ENCODE measurements around the gene LITAF. TPM values are rescaled to one million over a fixed set of nuclear protein-coding genes. Genes with fewer than 3 reads are reported as not detected.

The LITAF gene
- polyA plus RNA-seq, 1 donor from 2014 or later = 0.31 TPM

DNA sequence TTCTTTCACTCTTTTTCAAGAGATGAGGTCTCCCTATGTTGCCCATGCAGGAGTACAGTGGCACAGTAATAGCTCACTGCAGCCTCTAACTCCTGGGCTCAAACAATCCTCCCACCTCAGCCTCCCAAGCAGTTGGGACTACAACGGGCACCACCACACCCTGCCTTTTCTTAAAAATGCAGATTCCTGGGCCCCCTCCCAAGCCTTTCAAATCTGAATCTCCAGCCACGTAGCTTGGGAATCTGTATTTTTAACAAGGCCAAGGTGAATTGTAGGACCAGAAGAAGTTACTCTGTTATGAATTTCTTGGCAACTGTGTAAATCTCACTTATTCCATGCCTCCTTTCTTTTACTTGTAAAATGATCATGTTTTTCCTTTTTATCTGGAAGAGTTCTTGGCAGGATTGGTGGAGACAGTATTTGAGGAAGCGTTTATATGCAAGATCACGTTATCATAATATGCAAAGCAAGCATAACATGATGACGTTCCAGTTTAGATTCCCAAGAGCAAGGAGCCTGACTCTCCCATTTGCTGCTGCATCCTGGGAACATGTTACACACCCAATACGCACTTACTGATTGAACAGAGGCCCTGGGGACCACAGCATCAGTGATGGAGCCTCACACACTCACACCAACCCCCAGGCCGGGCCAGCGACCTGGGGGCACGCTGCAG, 44.5 kb downstream of the LITAF start:
- no peak overlapping the region for H3K4me3 ChIP-seq (ENCODE audit: low read length)
- TF ChIP-seq MXI1 (conservative IDR thresholded peaks at IDR 0.05; ENCODE audit: poor library complexity, severe bottlenecking) = no peak
- no peak for TF ChIP-seq TAF1 (IDR thresholded peaks at IDR 0.05; ENCODE audit: low read depth)
- TF ChIP-seq, protein P1, sequence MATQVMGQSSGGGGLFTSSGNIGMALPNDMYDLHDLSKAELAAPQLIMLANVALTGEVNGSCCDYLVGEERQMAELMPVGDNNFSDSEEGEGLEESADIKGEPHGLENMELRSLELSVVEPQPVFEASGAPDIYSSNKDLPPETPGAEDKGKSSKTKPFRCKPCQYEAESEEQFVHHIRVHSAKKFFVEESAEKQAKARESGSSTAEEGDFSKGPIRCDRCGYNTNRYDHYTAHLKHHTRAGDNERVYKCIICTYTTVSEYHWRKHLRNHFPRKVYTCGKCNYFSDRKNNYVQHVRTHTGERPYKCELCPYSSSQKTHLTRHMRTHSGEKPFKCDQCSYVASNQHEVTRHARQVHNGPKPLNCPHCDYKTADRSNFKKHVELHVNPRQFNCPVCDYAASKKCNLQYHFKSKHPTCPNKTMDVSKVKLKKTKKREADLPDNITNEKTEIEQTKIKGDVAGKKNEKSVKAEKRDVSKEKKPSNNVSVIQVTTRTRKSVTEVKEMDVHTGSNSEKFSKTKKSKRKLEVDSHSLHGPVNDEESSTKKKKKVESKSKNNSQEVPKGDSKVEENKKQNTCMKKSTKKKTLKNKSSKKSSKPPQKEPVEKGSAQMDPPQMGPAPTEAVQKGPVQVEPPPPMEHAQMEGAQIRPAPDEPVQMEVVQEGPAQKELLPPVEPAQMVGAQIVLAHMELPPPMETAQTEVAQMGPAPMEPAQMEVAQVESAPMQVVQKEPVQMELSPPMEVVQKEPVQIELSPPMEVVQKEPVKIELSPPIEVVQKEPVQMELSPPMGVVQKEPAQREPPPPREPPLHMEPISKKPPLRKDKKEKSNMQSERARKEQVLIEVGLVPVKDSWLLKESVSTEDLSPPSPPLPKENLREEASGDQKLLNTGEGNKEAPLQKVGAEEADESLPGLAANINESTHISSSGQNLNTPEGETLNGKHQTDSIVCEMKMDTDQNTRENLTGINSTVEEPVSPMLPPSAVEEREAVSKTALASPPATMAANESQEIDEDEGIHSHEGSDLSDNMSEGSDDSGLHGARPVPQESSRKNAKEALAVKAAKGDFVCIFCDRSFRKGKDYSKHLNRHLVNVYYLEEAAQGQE (IDR thresholded peaks at IDR 0.05; ENCODE audit: borderline replicate concordance) = no peak
- no peak for TF ChIP-seq EP300 (conservative IDR thresholded peaks at IDR 0.05; ENCODE audit: poor library complexity, severe bottlenecking)
- TF ChIP-seq SMC3 (conservative IDR thresholded peaks at IDR 0.05; ENCODE audit: poor library complexity) = no peak
- TF ChIP-seq, protein P2, sequence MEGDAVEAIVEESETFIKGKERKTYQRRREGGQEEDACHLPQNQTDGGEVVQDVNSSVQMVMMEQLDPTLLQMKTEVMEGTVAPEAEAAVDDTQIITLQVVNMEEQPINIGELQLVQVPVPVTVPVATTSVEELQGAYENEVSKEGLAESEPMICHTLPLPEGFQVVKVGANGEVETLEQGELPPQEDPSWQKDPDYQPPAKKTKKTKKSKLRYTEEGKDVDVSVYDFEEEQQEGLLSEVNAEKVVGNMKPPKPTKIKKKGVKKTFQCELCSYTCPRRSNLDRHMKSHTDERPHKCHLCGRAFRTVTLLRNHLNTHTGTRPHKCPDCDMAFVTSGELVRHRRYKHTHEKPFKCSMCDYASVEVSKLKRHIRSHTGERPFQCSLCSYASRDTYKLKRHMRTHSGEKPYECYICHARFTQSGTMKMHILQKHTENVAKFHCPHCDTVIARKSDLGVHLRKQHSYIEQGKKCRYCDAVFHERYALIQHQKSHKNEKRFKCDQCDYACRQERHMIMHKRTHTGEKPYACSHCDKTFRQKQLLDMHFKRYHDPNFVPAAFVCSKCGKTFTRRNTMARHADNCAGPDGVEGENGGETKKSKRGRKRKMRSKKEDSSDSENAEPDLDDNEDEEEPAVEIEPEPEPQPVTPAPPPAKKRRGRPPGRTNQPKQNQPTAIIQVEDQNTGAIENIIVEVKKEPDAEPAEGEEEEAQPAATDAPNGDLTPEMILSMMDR (IDR thresholded peaks at IDR 0.05; ENCODE audit: poor library complexity, severe bottlenecking) = no peak
- no peak for TF ChIP-seq RAD21 (conservative IDR thresholded peaks at IDR 0.05)
- no peak for TF ChIP-seq POLR2AphosphoS5 (IDR thresholded peaks at IDR 0.05)
- TF ChIP-seq EZH2 (IDR thresholded peaks at IDR 0.05; ENCODE audit: borderline replicate concordance, insufficient read depth, low read length, poor library complexity, severe bottlenecking) = no peak
- H3K79me2 ChIP-seq (replicated peaks; ENCODE audit: insufficient read depth, low read length) = no peaks in the 10 kb centered on the region
- H3K4me2 ChIP-seq (ENCODE audit: low read length) = no peak overlapping the region
- no peaks in the 10 kb centered on the region for H3F3A ChIP-seq (ENCODE audit: insufficient read depth, low read length, poor library complexity, severe bottlenecking)
- H3K9me2 ChIP-seq (ENCODE audit: insufficient read depth, low read length) = no peaks in the 10 kb centered on the region
- H4K20me1 ChIP-seq (ENCODE audit: insufficient read depth) = no peaks in the 10 kb centered on the region
- no peaks in the 10 kb centered on the region for H3K36me3 ChIP-seq (ENCODE audit: insufficient read depth, low read length)
- H3K27me3 ChIP-seq (ENCODE audit: insufficient read depth, low read depth, low read length) = no peaks in the 10 kb centered on the region
- no peak overlapping the region for H3K27ac ChIP-seq (ENCODE audit: low read length)
- no peak overlapping the region for H2AFZ ChIP-seq (ENCODE audit: low read depth, low read length)
- no peaks in the 10 kb centered on the region for H3K9me3 ChIP-seq (ENCODE audit: low read length)
- H3K9ac ChIP-seq (ENCODE audit: low read length) = no peak overlapping the region

DNA sequence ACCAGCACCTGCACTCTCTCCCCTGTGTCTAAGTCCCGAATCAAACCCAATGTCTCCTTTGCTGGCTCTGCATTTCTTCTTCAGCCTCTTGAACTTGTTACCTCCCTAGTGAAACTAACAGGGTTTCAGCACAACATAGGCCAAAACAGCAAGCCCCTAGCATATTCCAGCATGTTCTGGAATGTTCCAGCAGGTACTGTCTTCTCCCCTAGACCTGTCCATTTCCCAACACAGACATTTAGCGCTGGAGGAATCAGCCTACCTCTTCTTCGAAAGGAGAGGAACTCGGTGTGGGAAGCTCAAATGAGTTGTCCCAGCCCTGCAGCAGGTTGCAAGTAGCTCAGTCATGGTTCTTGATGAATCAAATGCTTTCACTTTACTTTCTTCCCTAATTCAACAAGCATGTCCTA, 47.1 kb downstream of the LITAF start:
- Histone ChIP-seq H3K9me3 (ENCODE audit: low read length) (no peaks in the 10 kb centered on the region), H3K4me3 (ENCODE audit: low read length) (no peak overlapping the region), H3K27me3 (ENCODE audit: insufficient read depth, low read depth, low read length) (no peaks in the 10 kb centered on the region), H3K27ac (ENCODE audit: low read length) (no peak overlapping the region), H2AFZ (ENCODE audit: low read depth, low read length) (no peak overlapping the region), H4K20me1 (ENCODE audit: insufficient read depth) (no peaks in the 10 kb centered on the region), H3K79me2 (replicated peaks; ENCODE audit: insufficient read depth, low read length) (no peaks in the 10 kb centered on the region), H3K9me2 (ENCODE audit: insufficient read depth, low read length) (no peaks in the 10 kb centered on the region), H3F3A (ENCODE audit: insufficient read depth, low read length, poor library complexity, severe bottlenecking) (no peaks in the 10 kb centered on the region), H3K9ac (ENCODE audit: low read length) (no peak overlapping the region), H3K36me3 (ENCODE audit: insufficient read depth, low read length) (no peaks in the 10 kb centered on the region), H3K4me2 (ENCODE audit: low read length) (no peak overlapping the region)
- TF ChIP-seq MXI1 (conservative IDR thresholded peaks at IDR 0.05; ENCODE audit: poor library complexity, severe bottlenecking) (no peak), EP300 (conservative IDR thresholded peaks at IDR 0.05; ENCODE audit: poor library complexity, severe bottlenecking) (no peak), POLR2AphosphoS5 (IDR thresholded peaks at IDR 0.05) (no peak), TAF1 (IDR thresholded peaks at IDR 0.05; ENCODE audit: low read depth) (no peak), EZH2 (IDR thresholded peaks at IDR 0.05; ENCODE audit: borderline replicate concordance, insufficient read depth, low read length, poor library complexity, severe bottlenecking) (no peak), RAD21 (conservative IDR thresholded peaks at IDR 0.05) (no peak), SMC3 (conservative IDR thresholded peaks at IDR 0.05; ENCODE audit: poor library complexity) (no peak)
- TF ChIP-seq, protein P2 (IDR thresholded peaks at IDR 0.05; ENCODE audit: poor library complexity, severe bottlenecking) = no peak
- TF ChIP-seq, protein P1 (IDR thresholded peaks at IDR 0.05; ENCODE audit: borderline replicate concordance) = no peak
